Prostate gland (tissue), 2 donors: Measurements from ENCODE around the gene GAPT. TPM values are rescaled to one million over a fixed set of nuclear protein-coding genes. Genes with fewer than 3 reads are reported as not detected.

Experiments used
- DNase-seq: peaks from one replicate; pipeline ENCODE4 v3.0.0-alpha.2; 2019; ENCODE audit warnings: low spot score
- H3K27ac ChIP-seq, 2 donors: fragments of 200-600 bp; sonication (generic); 2 replicates each; pipeline ENCODE4 v1.5.1; 2017 to 2019
- H3K27me3 ChIP-seq: fragments of 200-600 bp; sonication (generic); replicated peaks from 2 replicates; pipeline ENCODE4 v1.5.1; 2019; ENCODE audit not compliant: insufficient read depth
- H3K36me3 ChIP-seq, 2 donors: fragments of 200-600 bp; sonication (generic); 1 replicate in 1 of 2; 2 replicates in 1 of 2; pipeline versions ENCODE4 v1.5.1 to v1.8.1; 2017 to 2019
- H3K4me1 ChIP-seq: fragments of 200-600 bp; sonication (generic); replicated peaks from 2 replicates; pipeline ENCODE4 v1.5.1; 2019
- H3K4me3 ChIP-seq, 2 donors: fragments of 200-600 bp; sonication (generic); 2 replicates each; pipeline ENCODE4 v1.5.1; 2017 to 2019
- H3K9me3 ChIP-seq: fragments of 200-600 bp; sonication (generic); 2 replicates; pipeline ENCODE4 v1.5.1; 2017
- CTCF ChIP-seq, 4 experiments: fragments of 200-600 bp in 2 of 4; fragments of 450-650 bp in 2 of 4; sonication (generic) in 2 of 4; IDR thresholded peaks; 1 replicate in 3 of 4; 2 replicates in 1 of 4; pipeline ENCODE4 v1.5.1; 2016 to 2019; ENCODE audit warnings: antibody characterized with exemption in 4 of 4, mild to moderate bottlenecking in 2 of 4, moderate library complexity in 2 of 4
- POLR2A ChIP-seq: fragments of 450-650 bp; IDR thresholded peaks from one replicate; pipeline ENCODE4 v1.6.1; 2016; ENCODE audit warnings: antibody characterized with exemption, mild to moderate bottlenecking
- POLR2AphosphoS5 ChIP-seq: sonication (generic); formaldehyde crosslinking; IDR thresholded peaks from one replicate; pipeline ENCODE4 v1.6.1; 2017; ENCODE audit warnings: antibody characterized with exemption
- WGBS: methylation state at CpG from one replicate; pipeline ENCODE4 v1.1.5; 2018; 5-methylcytosine and 5-hydroxymethylcytosine counted together
- intact Hi-C: fragments of 100-400 bp; cut with DNase I; formaldehyde crosslinking; loops from one replicate; pipeline ENCODE4 v1.14.2; 2022
- total RNA-seq, 2 donors: library from RNA; depleted of rRNA; stranded (reverse); fragments of >200 nt; gene quantifications; one replicate each; pipeline ENCODE4 v1.1.0, GENCODE V29; 2016

Gene GAPT
- total RNA-seq, 2 donors from 2014 or later = 0.36 to 3.0 TPM

- no peaks in the 10 kb centered on the region for H3K9me3 ChIP-seq
- intact Hi-C loops = no loop called here
- H3K27ac ChIP-seq = no peak overlapping the region
- no peaks in the 10 kb centered on the region for H3K27me3 ChIP-seq
- 78% methylated on average over 4 of the region's 4 CpGs for WGBS
- no peaks in the 10 kb centered on the region for H3K36me3 ChIP-seq
- no peak overlapping the region for H3K4me3 ChIP-seq
- DNase-seq = no peak
- no peak for TF ChIP-seq POLR2AphosphoS5
- no peak for TF ChIP-seq POLR2A
- no peak for TF ChIP-seq CTCF (IDR thresholded peaks at IDR 0.05)
- no peaks in the 10 kb centered on the region for H3K4me1 ChIP-seq
Observed at GRCh38 chr5:58484505-58484904, 6.7 kb upstream of the GAPT start.

DNA sequence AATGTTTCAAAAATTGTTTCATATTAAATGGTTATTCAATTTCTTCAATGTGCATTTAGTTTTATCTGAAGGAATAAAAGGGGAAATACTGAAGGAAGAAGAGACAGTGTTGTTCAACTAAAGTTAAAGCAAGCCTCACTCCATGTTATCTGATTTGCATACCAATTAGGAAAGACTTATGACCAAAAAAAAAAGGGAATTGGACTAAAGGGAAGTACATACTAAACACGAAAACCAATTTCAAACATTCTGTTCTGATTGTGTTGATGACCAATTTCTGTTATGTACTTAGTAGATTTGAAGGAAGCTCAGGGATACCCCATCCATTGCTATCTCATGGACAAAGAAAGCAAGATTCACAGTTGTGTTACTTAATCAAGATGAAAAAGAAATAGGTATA, 4.9 kb upstream of the GAPT start:
- no peak for DNase-seq
- TF ChIP-seq POLR2AphosphoS5 = no peak
- TF ChIP-seq POLR2A = no peak
- TF ChIP-seq CTCF (IDR thresholded peaks at IDR 0.05) = no peak
- no peaks in the 10 kb centered on the region for H3K27me3 ChIP-seq
- no peak overlapping the region for H3K27ac ChIP-seq
- intact Hi-C loops = no loop called here
- no peaks in the 10 kb centered on the region for H3K36me3 ChIP-seq
- H3K4me1 ChIP-seq = no peaks in the 10 kb centered on the region
- H3K9me3 ChIP-seq = no peaks in the 10 kb centered on the region
- H3K4me3 ChIP-seq = no peak overlapping the region
- 84% methylated on average over 1 of the region's 1 CpG for WGBS

DNA sequence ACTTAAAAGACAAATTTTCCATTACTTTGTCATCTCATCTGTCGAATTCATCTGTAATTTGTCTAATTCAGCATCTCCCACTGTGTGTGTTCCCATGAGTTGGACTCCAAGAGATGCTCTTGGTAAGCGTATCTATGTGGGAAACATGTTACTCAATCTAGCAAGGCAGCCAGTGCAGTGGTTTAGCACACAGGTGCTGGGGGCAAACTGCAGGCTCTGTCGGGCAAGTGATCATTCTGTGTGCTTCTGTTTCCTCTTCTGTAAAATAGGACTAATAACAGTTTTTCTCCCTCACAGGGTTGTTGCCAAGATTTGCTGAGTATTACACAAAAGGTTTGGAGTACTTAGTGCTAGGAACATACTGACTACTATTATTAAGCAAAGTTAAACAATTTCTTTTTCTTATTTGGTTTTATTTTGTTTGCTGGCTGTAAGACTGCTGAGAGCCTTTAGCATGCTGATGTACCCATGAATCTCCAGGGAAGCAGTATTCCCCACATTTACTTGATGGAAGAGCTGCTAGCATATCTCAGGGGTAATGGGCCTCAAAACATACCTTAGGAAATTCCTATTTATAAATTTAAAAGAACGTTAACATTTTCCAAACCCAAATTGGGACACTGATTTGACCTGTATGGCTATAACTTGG, 709 bp upstream of the GAPT start:
- H3K4me3 ChIP-seq = no peak overlapping the region
- no peaks in the 10 kb centered on the region for H3K27me3 ChIP-seq
- WGBS = 57% methylated on average over 4 of the region's 4 CpGs
- no peak for DNase-seq
- H3K36me3 ChIP-seq = no peaks in the 10 kb centered on the region
- no peaks in the 10 kb centered on the region for H3K4me1 ChIP-seq
- H3K27ac ChIP-seq = no peak overlapping the region
- intact Hi-C loops = no loop called here
- TF ChIP-seq POLR2A (no peak), POLR2AphosphoS5 (no peak), CTCF (IDR thresholded peaks at IDR 0.05) (no peak)
- no peaks in the 10 kb centered on the region for H3K9me3 ChIP-seq

- no peaks in the 10 kb centered on the region for H3K4me1 ChIP-seq
- no peaks in the 10 kb centered on the region for H3K36me3 ChIP-seq
- DNase-seq = no peak
- no peaks in the 10 kb centered on the region for H3K27me3 ChIP-seq
- no peak for TF ChIP-seq CTCF (IDR thresholded peaks at IDR 0.05)
- TF ChIP-seq POLR2A = no peak
- TF ChIP-seq POLR2AphosphoS5 = no peak
- intact Hi-C loops = no loop called here
- H3K4me3 ChIP-seq = no peak overlapping the region
- H3K27ac ChIP-seq = no peak overlapping the region
- H3K9me3 ChIP-seq = no peaks in the 10 kb centered on the region
Observed at GRCh38 chr5:58493141-58493540, 1.9 kb downstream of the GAPT start.

- intact Hi-C loops = no loop called here
- H3K27ac ChIP-seq = no peak overlapping the region
- H3K4me1 ChIP-seq = no peaks in the 10 kb centered on the region
- H3K9me3 ChIP-seq = no peaks in the 10 kb centered on the region
- no peak for DNase-seq
- H3K4me3 ChIP-seq = no peak overlapping the region
- H3K36me3 ChIP-seq = no peaks in the 10 kb centered on the region
- H3K27me3 ChIP-seq = no peaks in the 10 kb centered on the region
- TF ChIP-seq POLR2A (no peak), CTCF (IDR thresholded peaks at IDR 0.05) (no peak), POLR2AphosphoS5 (no peak)
- WGBS = 37% methylated on average over 3 of the region's 3 CpGs
Observed at GRCh38 chr5:58496488-58496887, 5.3 kb downstream of the GAPT start.
